HG03432 (cell line): Measurements from ENCODE around the gene NCKAP1.
"Not testable (repeated sequence)": the region's sequence is repeated elsewhere in the genome, so short reads cannot be mapped to it uniquely, and the experiment has no call there.

Source experiments
- ATAC-seq: cut with Tn5 transposase; IDR thresholded peaks from one replicate; pipeline ENCODE4 v1.9.1; 2021; ENCODE audit warnings: mild to moderate bottlenecking, moderate library complexity; ENCODE audit not compliant: unreplicated experiment

NCKAP1 gene, protein sequence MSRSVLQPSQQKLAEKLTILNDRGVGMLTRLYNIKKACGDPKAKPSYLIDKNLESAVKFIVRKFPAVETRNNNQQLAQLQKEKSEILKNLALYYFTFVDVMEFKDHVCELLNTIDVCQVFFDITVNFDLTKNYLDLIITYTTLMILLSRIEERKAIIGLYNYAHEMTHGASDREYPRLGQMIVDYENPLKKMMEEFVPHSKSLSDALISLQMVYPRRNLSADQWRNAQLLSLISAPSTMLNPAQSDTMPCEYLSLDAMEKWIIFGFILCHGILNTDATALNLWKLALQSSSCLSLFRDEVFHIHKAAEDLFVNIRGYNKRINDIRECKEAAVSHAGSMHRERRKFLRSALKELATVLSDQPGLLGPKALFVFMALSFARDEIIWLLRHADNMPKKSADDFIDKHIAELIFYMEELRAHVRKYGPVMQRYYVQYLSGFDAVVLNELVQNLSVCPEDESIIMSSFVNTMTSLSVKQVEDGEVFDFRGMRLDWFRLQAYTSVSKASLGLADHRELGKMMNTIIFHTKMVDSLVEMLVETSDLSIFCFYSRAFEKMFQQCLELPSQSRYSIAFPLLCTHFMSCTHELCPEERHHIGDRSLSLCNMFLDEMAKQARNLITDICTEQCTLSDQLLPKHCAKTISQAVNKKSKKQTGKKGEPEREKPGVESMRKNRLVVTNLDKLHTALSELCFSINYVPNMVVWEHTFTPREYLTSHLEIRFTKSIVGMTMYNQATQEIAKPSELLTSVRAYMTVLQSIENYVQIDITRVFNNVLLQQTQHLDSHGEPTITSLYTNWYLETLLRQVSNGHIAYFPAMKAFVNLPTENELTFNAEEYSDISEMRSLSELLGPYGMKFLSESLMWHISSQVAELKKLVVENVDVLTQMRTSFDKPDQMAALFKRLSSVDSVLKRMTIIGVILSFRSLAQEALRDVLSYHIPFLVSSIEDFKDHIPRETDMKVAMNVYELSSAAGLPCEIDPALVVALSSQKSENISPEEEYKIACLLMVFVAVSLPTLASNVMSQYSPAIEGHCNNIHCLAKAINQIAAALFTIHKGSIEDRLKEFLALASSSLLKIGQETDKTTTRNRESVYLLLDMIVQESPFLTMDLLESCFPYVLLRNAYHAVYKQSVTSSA

DNA sequence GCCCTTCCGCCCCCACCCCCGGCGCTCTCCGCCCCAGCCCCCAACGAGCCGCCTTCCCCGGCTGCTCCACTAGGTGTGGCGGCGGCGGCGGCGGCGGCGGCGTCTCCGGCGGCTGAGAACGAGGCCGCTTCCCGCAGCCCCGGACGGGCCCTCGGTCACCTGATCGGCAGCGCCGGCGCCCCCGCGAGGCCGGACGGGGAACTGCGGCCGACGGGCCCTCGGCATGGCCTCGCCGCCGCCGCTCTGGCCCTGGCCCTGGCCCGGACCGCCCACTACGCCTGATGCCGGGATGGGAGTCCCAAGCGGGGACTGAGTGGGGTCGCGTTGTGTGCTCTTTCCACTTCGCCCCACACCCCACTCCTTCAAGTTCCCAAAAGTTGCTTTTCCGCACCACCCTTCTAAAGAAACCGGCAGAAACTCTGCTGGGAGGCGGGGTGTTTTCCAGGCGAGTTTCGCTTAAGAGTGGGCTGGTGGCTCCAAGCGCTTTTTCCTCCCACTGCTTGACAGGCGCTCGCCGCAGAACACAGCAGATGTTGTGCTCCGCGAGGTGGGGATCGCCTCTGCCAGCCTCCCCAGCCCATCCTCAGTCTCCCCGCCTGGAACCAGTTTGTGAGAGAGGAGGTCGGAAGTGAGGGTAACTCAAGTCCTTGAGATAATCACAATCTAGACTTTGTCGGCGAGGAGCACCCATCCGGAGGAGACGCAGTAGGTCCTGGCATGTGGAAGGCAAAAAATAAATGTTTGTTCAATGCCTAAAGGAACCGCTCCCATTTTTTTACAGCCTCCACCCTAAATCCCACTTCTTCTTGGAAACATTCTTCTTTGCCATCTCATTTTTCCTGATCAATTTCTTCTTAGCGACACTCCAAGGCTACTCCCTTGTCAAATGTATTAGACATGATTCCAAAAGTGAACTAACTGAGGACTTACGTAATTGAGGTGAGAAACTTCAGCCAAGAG is at the start of gene NCKAP1:
NCKAP1 (minus strand) TSS at position 117 of the 960 bp plus-strand sequence. CDS start 358 bp downstream, outside the sequence.
- peak; percentile 91 for ATAC-seq

DNA sequence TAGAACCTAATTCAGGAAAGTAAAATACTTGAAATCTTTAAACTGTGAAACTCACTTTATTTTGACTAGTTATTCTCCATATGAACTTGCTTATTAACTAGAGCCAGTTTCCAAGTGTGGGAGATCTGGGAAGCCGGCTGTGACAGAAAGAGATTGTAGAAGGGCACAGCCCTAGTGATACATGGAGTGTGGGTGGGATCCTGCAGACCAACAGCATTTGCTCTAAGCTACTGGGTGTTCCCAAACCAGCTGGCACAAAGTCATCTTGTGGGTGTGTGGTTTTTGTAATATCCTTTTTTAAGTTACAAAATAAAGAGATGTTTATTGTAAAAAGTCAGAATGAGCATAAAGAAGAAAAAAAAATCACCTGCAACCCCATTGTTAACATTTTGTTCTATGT is 43.7 kb upstream of the NCKAP1 start:
- ATAC-seq = no peak

DNA sequence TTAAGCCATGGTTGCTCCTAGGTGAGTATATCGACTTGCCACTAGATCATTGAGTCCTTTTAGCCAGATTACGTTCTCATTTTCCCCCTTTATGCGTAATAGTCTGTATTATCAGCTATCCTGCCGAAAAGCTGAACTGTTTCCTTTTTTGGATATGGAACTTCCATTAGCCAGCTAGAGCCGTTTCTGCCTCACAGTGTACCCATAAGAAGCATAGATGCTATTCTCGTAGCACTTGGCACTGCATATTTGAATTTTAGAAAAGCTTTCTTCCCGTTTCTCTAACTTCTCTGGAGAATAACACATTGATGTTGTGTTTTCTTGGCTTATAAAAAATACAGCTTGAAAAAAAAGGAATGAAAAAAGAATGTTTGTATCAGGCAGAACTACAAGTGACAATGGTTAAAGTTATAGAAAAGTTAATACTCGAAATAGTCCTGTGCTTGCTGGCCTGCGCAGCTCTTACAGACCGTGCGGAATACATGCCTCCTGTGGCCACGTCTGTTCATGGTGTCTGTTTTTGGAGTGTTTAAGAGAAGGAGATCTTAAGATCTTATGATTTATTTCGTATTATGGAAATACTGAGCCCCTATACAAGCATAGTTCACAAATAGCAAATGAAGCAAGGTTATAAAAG is 41.0 kb upstream of the NCKAP1 start:
- ATAC-seq = peak; percentile 27

DNA sequence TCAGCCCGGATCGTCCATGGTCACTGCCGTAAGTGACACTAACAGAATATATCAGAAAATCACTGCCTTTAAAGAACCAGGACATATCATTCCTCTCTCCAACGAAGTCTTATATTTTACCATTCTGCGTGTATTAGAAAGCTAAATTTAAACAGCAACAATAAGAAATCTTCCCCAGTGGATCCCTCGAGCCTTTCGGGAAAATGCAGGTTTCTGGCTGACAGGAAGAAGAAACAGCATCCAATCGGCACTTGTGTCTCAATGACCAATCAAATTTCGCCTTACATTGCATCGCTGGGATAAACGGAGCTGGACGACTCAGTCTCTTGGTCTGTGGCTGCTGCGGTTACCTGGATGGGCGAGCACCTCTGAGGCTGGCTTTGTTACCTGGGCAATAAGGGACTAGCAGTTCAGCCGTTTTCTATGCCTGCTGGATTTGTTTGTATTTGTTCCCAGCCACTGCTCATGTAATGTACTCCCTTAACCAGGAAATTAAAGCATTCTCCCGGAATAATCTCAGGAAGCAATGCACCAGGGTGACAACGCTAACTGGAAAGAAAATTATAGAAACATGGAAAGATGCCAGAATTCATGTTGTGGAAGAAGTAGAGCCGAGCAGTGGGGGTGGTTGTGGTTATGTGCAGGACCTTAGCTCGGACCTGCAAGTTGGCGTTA is 40.3 kb upstream of the NCKAP1 start, which contains the start of gene DUSP19:
DUSP19 (plus strand) TSS at position 284 of the 675 bp plus-strand sequence; CDS start at position 471, 187 bp downstream.
- ATAC-seq = peak; percentile 93

DNA sequence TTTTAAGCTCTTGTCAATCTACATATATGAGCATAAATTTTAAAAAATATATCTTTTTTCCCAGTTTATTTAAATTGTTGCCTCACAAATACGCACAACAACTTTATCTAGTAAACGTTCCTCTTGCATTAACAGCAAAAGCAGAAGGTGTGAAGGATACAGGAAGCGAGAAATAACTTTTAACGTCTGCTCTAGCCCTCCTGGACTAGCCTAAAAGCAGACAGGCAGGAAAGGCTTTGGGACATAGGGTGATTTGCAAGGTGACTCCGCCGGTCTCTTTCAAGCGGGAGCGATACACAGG is 39.9 kb upstream of the NCKAP1 start:
- ATAC-seq = no peak

DNA sequence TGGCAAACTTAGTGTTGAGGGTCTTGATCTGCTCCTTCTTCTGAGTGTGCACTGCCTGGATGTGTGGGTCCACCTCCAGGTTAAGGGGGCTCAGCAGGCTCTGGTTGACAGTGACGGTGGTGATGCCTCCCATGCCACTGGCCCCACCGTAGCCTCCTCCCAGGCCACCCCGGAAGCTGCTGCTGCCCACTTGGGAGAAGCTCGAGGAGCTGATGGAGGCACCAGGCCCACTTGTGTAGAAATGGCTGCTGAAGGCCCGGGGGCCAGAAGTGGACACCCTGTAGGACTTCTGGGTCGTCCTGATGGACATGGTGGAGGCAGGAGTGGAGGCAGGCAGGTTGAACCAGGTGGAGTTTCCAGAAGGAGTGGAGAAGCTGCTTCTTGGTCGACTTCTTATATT is 33.9 kb upstream of the NCKAP1 start:
- no peak for ATAC-seq

DNA sequence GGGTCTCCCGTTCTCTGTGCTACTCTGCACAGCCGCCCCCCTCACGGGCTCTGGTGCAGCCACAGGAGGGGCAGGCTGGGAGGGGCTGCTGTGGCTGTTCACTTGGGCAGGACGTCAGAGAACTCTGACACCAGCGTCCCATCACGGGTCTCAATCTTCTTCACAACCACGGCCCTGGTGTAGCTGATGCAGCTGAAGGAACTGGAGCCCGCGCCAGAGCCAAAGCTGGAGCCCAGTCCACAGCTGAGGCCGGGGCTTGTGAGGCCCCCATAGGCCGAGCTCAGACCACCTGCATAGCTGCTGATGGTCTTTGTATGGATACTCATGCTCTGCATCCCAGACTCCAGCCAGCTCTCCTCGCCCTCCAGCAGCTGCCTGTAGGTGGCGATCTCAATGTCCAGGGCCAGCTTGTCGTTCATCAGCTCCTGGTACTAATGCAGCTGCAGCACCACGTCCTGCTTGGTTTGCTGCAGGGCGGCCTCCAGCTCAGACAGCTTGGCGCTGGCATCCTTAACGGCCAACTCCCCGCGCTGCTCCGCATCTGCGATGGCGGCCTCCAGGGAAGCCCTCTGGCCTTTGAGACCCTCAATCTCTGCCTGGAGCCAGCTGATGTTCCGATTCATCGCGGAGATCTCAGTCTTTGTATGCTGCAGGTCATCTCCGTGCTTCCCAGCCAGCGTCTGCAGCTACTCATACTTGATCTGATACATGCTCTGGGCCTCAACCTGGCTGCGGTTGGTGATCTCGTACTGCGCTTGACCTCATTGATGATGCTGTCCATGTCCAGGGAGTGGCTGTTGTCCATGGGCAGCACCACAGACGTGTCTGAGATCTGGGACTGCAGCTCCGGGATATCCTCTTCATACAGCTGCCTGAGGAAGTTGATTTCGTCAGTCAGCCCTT is 32.9 kb upstream of the NCKAP1 start:
- no peak for ATAC-seq

DNA sequence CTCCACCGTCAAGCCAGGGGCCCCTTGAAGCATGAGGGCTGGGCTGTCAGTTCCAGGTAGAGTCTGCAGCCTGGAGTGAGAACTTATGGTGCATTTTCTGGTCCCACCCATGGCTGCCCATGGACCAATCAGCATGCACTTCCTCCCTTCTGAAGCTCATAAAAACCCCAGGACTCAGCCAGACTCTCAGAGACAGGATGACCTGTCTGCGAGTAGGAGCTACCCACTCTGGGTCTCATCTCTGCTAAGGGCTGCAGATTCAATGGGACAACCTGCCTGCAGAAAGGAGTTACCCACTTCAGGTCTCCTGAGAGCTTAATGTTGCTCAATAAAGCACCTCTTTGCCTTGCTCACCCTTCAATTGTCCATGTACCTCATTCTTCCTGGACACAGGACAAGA is 30.9 kb upstream of the NCKAP1 start:
- ATAC-seq = no peak

DNA sequence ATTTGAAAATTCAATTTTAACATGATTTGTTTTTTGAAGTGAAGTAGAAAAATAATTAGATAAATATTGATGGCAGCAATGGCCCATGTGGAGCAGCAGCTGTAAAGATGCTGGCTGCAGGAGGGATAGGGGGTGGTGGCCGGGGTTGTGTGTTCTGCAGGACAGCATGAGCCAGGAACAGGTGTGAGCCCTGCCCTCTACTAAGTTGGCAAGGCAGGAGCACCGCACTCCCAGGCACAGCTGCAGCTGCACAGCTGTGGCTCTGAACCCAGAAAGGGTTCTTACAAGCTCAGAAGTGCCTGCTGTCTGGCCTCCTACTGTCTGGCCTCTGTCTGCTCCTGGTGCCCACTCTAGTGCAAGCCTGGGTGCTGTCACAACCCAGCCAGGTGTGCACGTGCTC is 30.3 kb upstream of the NCKAP1 start:
- ATAC-seq = no peak

DNA sequence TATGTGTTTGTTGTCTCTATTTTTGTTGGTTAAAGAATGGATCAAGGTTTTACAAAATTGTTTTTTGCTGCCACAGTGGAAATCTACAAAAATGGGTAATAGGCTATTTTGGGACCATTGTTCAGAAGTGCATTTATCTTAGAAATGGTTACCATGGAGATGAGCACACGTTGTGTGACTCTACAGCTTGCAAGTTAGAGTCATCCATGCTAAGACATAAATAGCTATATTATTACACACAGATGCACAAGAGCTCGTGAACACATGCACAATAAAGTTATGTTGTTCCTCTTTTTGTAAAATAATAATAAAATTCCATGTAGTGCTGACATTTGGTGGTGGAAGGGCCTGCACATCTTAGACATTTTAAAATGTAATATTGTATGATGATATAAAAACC is 24.8 kb upstream of the NCKAP1 start:
- ATAC-seq = peak; percentile 79

DNA sequence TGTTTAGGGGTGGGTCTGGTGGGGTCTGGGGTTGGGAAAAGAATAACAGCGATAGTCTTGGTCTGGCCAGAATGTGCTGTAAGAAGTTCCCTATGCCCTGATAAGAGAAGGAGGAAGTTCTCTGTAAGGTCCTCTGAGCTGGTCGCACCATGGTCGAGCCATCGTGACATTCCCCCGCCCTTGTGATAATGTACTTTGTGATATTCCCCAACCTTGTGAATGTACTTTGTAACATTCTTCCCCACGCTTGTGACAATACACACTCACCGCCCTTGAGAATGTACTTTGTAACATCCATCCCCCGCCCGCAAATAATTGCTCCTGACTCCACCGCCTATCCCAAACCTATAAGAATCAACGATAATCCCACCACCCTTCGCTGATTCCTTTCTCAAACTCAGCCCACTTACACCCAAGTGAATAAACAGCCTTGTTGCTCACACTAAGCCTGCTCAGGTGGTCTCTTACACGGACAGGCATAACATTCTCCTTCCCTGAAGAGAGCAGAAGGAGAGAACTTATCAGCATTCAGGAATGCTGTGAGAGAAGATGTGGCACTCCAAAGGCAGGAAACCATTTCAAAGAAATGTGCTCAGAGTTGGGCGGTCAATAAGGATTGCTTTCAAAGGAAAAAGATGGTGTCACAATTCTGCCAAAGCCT is 22.4 kb upstream of the NCKAP1 start:
- ATAC-seq = no peak

DNA sequence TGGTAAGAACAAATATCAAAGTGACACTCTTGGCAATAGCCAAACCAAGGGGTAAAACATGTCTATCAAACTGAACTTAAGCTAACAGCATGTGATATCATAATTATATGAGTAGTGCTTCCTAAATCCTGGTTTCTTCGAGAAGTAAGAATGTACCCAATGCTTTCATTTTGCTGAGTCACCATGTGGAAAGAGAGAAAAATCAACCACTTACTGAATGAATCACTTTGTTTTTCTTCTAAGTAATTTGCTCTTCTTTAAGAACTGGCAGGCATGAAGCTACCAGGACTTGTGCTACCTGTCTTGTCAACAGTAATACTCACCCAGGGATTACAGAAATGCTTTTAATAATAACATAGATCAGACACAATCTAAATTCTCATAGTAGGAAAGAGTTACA is 21.3 kb upstream of the NCKAP1 start:
- ATAC-seq = no peak

DNA sequence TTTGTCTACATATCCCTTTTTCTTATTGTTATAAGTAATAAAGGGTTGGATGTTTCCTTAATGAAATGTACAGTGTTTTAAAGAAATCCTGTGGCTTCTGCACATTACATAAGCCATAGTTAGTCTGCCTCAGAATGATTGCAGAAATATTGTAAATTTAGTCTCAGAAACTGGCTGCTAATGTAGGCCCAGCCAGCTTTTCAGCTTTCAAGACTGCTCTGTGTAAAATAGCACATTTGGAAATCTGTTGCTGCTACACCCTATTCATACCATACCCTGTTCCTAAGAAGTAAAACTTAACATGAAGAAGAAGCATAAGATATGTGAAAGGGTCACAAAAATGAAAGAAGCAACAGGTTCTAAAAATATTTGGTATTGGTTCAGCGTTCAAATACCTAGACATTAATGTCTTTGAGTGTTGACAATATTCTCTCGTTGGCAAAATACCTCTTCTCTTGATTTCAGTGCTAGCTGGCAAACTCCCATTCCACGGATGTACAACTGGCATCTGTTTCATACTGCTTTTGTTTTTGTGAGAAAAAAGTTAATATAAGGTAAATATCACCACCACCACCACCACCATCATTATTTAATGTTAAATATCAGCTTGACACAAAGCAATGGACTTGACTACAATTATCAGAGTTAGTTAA is 19.2 kb upstream of the NCKAP1 start:
- peak; percentile 58 for ATAC-seq

DNA sequence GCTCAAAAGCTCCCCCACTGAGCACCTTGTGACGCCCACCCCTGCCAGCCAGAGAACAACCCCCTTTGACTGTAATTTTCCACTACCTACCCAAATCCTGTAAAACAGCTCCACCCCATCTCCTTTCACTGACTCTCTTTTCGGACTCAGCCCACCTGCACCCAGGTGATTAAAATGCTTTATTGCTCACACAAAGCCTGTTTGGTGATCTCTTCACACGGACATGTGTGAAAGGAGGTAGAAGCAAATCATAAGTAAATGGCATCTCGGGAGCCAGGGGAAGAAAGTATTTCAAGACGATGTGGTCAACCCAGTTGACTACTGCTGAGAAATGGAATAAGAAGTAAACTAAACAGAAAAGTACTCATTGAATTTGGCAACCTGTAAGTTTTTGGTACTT is 11.2 kb upstream of the NCKAP1 start:
- no peak for ATAC-seq

DNA sequence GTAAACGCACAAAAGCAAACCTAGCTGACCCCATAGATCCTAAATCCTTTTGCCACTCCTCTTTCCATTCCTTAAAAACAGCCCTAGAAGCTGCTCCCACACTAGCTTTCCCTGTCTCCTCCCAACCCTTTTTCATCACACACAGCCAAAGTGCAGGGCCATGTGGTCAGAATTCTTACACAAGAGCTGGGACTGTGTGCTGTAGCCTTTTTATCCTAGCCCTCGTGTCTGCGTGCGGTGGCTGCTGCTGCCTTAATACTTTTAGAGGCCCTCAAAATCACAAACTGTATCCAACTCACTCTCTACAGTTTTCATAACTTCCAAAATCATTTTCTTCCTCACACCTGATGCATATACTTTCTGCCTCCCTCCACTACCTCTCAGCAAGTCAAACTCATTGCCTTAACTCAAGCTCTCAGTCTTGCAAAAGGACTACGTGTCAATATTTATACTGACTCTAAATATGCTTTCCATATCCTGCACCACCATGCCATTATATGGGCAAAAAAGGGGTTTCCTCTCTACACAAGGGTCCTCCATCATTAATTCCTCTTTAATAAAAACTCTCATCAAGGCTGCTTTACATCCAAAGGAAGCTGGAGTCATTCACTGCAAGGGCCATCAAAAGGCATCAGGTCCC is 9.3 kb upstream of the NCKAP1 start:
- ATAC-seq = not testable (repeated sequence)

DNA sequence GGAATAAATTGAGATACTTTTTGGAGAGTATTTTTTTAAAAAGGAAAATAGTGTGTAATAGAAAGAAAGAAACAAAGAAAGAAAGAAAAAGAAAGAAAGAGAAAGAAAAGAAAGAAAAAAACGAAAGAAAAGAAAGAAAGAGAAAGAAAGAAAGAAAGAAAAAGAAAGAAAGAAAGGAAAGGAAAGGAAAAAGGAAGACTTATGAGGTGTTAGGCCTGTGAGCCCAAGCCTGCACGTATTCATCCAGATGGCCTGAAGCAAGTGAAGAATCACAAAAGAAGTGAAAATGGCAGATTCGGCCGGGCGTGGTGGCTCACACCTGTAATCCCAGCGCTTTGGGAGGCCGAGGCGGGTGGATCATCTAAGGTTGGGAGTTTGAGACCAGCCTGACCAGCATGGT is 5.3 kb upstream of the NCKAP1 start:
- not testable (repeated sequence) for ATAC-seq

DNA sequence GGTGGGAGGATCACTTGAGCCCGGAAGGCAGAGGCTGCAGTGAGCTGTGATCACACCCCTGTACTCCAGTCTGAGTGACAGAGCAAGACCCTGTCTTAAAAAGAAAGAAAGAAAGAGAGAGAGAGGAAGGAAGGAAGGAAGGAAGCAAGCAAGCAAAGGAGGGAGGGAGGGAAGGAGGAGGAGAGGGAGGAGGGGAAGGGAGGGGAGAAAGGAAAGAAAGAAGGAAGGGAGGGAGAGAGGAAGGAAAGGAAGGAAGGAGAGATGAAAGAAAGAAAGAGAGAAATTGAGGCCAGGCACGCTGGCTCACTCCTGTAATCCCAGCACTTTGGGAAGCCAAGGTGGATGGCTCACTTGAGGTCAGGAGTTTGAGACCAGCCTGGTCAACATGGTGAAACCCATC is 2.3 kb upstream of the NCKAP1 start:
- ATAC-seq = no peak
